SK-N-SH treated with all-trans-retinoic acid at 6 μM for 48 hours (cell line): ENCODE results near the gene RNF212B.

Experiments used
- ISL1 ChIP-seq: fragments of 250-450 bp; sonication (Bioruptor Pico); IDR thresholded peaks from 2 replicates; pipeline ENCODE4 v2.1.2; 2022; ENCODE audit warnings: mild to moderate bottlenecking, moderate library complexity
- SNAI2 ChIP-seq: fragments of 250-450 bp; sonication (Bioruptor Pico); IDR thresholded peaks from 2 replicates; pipeline ENCODE4 v1.5.0; 2020; ENCODE audit warnings: mild to moderate bottlenecking, moderate library complexity
- ZFP30 ChIP-seq: fragments of 450-650 bp; formaldehyde crosslinking; IDR thresholded peaks from 2 replicates; pipeline ENCODE4 v1.5.0; 2022; ENCODE audit warnings: mild to moderate bottlenecking, moderate library complexity

- no peak for TF ChIP-seq ZFP30
- TF ChIP-seq SNAI2 (CRISPR knock-in tag): no peak
- no peak for TF ChIP-seq ISL1
Measured at GRCh38 chr14:23228812-23229211, 8.9 kb upstream of the RNF212B start.
